ENCODE data around the gene FRMD4A.

FRMD4A gene

DNA sequence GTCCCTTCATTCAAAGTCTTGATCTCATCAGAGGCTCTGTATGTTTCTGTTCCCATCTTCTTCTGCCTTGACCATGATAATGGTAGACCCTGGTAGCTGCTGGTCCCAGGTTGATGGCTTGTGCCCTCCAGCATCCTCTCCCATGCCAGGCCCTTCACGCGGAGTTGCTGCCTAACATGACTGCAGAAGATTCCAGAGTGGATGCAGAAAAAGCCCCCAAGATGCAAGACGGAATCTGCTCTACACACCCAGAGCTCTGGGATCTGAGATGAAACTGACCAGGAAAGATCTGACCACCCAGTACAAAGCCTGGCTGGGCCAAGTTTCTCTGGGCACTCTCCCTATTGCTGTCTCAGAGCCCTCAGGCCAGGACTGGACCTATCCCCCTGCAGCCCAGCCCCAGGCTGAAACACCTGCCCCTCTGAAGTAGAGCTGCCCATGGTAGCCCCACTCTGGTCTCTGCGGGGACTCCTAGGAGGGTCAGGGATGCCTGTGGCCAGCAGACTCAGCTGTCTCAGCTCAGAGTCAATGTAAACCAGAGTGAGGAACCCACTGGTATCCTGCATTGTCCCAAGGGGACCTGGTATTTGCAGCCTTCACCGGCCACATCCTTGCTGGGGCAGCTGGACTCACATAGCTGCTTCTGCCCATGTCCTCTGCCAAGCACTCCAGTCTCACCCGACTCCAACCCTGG lies 9.5 kb upstream of the FRMD4A start:
- no peak for DNase-seq

DNA sequence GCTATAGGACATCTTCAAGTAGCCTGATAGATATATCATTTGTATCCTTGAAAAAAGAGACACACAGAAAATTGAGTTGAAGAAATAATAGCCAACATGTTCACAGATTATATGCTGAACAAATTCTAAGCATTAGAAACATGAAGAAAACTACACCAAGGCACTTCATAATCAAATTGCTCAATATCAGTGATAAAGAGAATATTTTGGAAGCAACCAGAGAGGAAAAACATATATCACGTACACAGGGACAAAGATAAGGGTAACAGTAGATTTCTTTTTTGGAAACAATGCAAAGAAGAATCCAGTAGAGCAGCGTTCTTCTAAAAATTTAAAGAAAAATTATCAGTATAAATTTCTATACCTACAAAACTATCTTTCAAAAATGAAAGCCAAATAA lies 6.0 kb upstream of the FRMD4A start:
- no peak for DNase-seq

DNA sequence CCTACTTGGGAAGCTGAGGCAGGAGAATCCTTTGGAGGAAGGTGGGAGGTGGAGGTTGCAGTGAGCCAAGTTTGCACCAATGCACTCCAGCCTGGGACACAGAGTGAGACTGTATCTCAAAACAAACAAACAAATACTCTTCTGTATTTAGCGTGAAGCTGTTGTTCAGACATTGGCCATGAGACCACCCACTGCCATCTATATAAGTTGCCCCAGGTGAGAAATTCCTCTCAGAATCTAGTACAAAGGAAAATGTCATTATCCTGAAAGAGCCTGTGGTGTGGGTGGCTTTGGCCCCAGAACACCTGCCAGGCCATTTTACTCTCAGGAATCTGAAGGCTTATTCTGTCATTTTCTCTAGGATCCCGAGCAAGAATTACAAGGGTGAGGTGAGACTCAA lies 4.0 kb upstream of the FRMD4A start:
- DNase-seq: no peak

DNA sequence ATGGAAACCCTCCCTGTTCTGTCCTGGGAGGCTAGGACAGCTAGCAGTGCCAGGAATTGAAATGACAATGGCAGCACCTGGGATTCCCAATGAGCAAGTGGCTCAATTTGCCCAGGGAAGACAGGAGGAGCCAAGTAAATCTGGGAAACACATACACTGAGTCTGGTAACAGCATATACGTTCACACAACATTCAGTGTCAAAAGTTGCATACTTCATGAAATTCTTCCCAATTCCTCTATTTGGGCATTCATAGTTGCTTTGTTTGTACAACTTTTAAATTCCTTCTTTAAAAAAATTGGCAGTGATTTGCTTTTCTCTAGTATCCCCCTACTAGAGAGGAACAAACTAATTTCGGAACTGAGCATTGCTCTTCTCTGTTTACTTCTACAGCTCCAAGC lies 2.9 kb upstream of the FRMD4A start:
- no peak for DNase-seq

DNA sequence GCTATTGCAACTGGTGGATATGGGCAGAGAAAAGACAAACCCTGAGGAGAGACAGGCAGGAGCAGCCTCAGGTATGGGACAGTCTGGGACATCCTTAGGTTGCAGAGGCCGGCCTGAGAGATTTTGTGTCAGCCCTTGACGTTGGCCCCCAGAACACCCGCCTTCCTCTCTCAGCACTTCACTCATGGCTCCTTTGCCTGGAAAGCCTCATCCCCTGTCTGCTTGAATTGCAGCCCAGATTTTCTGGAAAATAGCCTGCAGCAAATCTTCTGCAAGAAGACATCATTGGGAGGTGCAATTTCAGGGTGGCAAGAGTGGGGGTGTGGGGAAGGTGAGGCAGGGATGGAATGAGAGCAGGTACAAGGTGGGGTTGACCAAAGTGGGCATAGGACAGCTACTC lies 2.2 kb upstream of the FRMD4A start:
- no peak for DNase-seq

DNA sequence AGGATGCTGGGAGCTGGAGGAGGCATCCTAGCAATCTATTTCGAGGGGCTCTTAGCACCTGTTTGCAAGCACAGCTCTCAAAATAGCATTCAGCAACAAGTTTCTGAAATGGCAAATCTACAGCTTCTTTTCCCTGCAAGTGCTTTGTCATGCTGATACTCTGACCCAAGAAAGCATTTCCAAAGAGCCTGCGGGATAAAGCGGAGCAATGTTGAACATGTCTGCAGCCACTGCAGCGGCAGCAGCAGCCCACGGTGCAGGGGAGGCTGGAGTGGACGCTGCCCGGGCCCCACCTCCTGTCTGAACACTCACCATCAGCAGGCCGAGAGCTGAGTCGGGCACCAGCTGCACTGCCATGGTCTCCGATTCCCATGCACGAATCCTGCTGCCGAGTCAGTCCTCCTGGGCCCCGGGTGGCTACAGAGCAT lies 964 bp downstream of the FRMD4A start:
- no peak for DNase-seq

DNA sequence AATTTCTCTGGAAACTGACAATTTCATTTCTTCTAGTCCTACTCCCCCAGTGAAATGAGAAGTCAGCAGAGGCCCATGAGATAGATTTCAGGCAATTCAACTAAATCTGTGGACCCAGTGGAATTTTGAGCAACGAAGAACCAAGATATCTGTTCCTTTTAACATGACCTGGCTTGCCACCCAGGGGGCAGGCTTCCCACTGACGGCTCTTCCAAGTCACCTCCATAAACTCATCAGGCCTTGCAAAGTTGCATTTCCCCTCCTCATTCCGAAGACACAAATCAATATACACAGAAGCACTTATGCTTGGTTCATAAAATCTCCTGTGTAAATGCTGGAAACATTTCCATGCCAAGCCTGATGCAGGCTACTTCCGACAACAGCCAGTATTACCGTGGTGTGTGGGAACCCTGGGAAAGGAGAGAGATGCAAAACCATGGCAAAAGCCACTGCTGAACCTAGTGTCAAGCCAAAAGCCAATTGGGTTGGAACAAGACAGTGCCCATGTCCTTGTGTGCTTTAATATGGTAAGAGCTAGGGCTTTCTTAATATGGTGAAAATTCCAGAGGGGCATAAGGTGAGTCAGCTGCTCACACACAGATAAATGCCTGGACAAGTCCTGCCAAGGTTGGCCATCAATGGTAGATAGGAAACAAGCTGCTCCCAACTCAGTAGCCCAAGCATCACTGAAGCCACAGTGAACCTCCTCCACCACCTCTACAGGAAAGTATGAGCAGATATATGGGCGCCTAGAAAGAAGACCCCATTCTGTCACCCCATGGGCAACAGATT lies 1.6 kb downstream of the FRMD4A start:
- no peak for DNase-seq

DNA sequence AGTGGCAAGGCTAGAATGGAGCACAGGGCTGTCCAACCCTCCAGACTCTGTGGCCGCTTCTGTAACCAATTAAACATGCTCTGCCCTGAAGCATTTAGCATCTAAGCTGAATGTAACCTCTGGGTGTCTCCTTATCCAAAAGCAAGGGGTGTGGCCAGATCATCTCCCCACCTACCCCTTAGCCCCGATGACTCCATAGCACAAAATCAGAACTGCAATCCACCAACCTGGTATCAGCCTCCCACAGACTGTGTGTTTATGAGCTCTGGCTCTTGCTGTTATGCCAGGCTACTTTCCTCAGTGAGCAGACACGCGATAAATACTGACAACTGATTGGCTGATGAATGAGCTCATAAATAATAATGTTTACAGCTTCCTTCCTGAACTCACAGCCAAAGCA lies 3.2 kb downstream of the FRMD4A start:
- DNase-seq: no peak

DNA sequence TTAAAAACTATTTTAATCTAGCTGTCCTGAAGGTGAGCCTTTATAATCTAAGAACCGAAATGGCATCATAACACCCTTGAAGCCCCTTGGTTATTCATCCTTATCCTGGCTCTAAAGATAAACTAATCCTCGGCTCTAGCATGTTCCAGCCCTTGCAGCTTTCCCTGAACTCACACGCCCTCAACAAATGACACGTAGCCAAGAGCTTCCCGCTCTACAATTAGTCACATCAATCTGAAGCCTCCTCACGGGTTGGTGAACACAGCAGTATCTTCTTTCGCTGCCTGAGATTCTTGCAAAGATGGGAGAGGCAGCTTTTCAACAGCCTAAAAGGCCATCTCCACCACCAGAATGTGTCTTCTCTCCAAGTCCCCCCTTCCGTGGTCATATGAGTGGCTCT lies 4.1 kb downstream of the FRMD4A start:
- no peak for DNase-seq

DNA sequence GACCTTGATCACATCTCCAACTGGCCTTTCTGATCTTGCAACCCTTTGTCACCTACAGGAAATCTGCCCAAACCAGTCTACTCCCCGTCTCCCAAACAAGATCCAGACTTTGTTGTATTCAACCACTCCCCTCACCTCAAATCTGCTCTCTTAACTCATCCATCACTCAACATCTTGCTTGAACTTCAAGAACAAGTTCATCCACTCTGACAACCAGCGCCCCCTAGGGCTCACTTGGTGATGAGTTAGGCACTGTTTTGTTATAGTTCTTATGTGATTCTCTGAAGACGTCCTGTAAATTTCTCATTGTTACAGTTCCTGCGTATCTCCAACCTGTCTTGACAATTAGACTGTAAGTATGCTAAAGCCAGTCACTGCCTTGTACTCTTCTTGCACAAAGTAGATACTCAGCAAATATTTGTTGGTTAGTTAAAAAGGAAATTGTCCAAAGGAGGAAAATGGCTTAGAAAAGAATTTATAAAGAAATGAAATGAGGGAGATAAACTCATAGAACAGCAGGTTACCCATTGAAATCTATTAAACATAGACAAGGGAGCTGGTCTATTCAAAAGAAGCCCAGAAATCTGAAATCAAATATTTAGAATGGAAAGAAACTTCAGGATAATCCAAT lies 5.3 kb downstream of the FRMD4A start:
- no peak for DNase-seq

DNA sequence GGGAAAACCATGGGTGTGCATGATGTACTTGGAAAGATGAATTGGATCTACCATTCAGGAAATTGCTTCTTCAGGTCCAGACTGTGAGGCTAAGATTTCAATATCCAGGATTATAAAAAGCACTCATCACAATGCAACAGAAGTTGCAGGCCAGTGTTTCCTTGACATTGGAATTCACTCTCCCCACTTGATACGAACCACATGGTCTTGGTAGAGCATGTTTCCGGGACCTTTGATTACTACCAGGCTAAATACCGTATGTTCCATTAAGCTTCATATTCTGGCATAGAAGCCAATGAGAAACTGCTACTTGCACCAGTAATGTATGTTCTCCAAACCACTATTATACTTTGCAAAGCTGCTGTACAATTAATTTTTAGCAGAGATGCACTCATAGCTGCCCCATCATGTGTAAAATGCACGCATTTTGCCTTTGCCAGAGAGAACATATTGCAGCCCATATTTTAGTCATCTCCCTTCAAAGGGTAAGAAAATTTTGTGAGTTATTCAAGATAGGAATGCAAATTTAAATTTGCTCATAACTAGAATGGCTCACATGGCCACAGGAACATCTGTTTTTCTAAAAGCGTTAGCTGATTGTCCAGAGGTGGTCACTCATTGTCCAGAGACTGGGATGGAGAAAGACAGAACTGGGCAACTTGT lies 8.1 kb downstream of the FRMD4A start:
- no peak for DNase-seq

DNA sequence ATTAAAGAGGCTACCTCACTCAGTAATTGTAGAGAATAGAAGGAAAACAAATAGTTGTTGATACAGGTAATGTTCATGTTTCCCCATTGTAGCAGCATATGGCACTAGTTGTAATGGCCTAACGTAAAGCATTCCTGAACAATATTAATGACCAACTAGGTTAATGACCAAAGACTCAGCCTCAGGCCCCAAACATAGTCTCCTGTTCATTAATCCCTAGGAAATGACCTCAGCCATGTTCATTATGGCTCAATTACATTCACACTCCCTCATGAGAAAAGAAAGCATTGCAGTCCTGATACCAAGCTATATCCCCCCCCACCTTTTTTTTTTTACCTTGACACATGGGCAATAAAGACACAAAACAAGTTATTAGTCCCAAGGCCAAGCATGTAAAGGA lies 12.7 kb downstream of the FRMD4A start:
- DNase-seq: no peak

DNA sequence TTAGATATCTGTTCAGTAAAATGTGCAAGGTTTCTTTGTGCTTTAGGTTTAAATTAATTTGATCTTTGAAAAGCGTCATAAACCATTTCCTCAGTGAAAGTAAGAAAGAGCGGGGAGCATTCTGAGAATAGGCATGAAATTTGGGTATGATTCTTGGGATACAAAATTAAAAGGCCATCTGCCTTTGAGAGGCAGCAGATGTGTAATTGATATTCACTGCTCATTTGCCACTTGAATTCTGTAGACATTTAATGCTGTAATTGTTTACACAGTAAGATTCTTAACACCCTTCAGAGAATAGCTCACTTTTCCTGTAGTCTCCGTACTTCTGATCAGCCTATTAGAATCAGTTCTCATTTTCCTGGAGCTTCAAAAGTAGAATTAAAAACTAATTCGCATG lies 18.7 kb downstream of the FRMD4A start:
- DNase-seq: no peak

DNA sequence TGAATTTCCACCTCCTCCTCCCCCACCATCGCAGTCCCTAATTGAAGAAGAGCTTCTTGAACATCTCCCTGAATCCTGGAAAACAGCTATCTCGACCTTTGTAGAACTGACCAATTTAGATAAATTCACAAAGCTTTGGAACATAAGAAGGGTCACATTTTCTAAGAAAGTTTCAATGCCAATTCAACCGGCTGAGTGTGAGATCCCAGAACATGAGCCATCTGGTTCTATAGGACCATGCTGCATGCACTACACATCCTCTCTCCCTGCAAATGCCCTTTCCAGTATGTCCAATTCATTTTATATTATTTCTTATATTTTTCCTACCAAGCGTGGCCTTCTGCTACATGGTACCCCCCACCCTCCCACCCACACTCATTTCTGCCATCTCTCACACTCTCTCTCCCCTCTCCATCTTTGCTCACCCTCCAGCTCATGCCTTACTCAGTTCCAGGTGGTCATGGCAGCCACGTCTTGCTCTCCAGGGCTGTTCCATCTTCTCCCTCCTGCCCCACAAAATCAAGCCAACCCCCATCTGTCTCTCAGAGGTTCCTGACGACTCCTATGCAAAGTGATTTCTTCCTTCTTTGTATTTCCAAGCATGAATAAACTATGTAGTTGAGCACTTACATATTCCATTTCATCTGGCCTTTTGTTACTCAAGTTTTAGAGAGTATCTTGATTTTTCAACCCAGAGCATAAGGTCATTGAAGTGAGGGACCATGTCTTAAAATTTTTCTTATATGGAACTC lies 19.3 kb downstream of the FRMD4A start:
- no peak for DNase-seq

DNA sequence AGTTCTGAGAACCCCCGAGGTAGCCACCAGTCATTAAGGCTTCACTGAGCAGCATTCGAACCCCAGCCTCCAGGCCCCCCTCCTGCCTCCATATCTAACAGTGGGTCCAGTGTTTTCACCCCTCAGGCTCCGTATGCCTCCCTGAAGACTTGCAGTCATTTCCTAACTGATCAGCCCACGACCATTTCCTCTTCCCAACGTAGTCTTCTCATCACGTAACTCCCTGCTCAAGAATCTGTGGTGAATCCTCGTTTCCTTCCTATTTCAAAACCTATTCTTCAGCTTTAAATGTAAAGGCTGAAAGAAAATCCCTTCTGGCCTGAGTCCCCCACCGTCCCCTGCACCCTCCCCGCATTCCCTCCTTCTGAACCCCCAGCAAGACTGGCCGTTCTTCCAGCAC lies 21.1 kb downstream of the FRMD4A start:
- no peak for DNase-seq

DNA sequence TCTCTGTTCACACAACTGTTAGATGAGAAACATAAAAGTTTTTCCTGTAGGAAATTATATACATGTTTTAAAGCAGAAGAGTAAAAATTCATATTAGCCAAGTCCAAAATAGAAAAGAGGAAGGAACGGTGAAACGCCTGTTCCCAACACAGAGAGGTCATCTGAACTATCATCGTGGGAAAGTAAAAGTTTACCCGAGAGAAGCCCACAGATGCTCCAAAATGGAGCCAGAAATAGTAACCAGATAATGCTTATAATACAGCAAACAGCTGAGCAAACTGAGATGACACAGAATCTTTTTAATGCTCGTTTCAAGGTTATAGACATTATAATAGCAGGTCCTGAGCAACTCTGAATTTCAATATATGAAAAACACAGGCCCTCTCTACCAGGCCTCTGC lies 24.5 kb downstream of the FRMD4A start:
- DNase-seq: no peak

DNA sequence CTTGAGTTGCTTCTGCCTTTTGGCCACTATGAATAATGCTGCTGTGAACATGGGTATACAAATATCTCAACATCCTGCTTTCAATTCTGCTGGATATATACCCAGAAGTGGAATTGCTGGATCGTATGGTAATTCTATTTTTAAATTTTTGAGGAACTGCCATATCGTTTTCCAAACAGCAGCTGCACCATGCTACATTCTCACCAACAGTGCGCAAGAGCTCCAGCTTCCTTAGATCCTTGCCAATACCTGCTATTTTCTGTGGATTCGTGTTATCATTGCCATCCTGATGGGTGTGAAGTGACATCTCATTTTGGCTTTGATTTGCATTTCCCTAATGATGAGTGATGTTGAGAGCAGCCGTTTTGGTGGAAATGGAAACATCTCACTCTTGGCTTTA lies 26.7 kb downstream of the FRMD4A start:
- no peak for DNase-seq

DNA sequence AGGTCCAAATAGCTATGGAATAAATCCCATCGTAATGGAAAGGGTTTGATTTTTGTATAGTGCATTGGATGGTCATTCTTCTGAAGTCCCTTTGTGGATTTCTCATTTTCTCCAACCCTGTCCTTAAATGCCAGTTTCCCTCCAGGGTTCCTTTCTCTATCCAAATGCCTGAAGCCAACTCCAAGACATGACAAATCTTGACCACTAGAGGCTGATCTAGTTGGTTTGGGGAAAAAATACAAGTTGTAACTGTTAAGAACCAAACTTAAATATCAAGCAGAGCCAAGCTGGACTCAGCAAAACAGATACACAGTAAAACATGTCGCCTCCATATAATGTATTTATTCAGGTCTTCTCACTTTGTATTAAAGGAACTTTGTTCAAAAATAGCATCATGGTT lies 28.7 kb downstream of the FRMD4A start:
- no peak for DNase-seq

DNA sequence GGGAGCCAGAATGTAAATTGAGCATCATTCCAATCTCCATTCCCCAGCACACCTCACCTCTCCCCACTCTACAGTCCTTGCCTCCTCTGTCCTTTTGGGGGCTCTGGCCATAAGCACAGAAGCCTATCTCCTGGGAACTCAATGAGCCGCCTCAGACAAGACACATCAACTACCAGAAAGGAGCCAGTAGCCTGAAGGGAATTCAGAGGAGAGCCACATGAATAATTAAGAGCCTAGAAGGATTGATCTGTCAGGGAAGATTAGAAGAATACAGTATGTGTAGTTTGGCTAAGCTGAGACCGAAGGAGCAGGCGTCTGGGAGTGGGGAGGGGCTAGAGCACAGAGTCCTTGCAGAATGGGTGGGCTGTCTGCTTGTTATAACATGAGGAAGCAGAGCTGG lies 31.2 kb downstream of the FRMD4A start:
- no peak for DNase-seq

DNA sequence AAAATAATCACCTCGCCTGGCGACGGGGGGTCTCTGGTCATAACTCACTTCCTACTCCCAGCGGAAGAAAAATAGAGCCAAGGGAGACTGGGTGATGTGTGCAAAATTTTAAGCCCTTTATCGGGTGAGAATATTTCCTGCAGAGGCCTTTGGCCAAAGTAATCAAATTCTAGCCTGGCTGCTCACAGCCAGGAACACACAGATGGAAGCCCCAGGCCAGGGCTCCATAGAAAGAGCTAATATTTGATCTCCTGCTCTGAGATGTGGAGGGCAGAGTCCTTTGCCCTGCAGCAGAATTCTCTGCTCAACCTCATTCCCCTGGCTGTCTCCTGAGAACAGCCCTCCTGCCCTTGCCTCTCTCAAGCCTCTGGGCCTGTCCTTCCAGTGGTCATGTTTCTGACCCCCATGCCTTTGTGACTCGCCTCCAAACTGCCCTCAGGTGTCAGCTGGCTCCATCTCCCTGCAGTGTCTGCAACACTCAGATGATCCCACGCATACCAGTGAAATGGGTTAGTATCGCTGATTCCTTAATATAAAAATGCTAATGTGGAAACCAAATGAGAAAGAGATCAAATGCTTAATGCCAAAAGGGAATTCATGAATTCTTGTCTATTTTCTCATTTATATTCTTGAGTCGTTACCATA lies 34.5 kb downstream of the FRMD4A start:
- DNase-seq: no peak

DNA sequence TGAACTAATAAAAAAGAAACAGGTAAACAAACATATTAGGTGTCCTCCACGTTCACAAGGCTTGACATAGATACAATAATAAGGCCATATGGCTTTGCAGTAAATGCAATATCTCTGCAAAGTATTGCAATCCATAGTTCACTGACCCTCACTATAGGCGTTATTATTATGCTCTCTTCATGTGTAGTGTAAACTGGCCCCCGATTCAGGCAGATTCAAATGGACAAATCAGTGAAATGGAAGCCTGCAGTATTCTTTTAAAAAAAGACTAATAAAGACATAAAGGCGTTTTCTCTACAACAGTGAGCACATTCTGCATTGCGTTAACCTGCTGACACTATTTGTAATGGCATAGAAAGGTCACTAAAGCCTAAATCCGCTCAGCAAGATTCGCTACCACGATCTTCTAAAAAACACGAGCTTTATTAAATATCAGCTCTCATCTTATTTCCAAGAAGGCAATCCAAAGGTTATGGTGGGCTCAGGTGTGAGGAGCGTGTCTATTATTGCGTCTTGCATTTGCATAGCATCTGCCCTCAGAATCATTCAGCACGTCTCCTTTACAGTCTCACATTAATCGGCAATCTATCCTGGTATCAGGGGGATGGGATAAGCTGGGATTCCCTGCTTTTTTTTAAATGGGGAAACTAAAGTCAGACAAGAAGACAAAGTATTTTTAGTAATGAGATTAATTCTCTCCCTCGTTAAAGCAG lies 36.2 kb downstream of the FRMD4A start:
- DNase-seq: no peak

DNA sequence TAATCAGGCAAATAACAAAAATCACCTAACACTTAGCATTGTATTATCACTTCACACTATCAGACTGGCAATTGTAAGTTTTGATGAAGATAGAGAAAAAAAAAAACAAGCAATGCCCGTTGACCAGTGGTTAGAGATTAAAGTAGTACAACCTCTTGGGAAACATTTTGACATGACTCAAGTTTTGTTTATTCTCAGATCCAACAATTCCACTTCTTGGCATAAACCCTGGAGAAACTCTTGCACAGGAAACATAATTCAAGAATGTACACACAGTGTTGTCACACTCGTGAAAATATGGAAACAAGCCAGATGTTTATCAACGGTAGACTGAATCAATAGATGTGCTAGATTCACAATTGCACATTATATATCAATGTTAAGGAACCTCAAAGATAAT lies 37.2 kb downstream of the FRMD4A start:
- no peak for DNase-seq
